Umbilical cord (tissue), 2 donors: ENCODE results near the gene TMEM41A. TPM values are rescaled to one million over a fixed set of nuclear protein-coding genes. Genes with fewer than 3 reads are reported as not detected.

ENCODE experiments used
- DNase-seq: peaks from one replicate; pipeline ENCODE4 v3.0.0-alpha.2; 2015; ENCODE audit warnings: low spot score
- total RNA-seq: library from RNA; depleted of rRNA; stranded (reverse); fragments of >200 nt; gene quantifications from one replicate; pipeline ENCODE4 v1.2.3, GENCODE V29; 2014; ENCODE audit warnings: low replicate concordance; ENCODE audit not compliant: insufficient read depth

Gene TMEM41A
- total RNA-seq = 14.2 TPM

- DNase-seq = peak; percentile 92
Measured at GRCh38 chr3:185498503-185499396, at the start of gene TMEM41A. TSS of gene TMEM41A (minus strand) at chr3:185499035. CDS start at chr3:185498961, 74 bp downstream.

GRCh38 chr3:185540695-185541094 lies 41.9 kb upstream of the TMEM41A start:
- no peak for DNase-seq

GRCh38 chr3:185539934-185540333 lies 41.1 kb upstream of the TMEM41A start:
- no peak for DNase-seq

GRCh38 chr3:185537369-185537970 lies 38.6 kb upstream of the TMEM41A start:
- peak; percentile 18 for DNase-seq

- DNase-seq = peak; percentile 52
Measured at GRCh38 chr3:185534511-185534910, 35.7 kb upstream of the TMEM41A start.

- DNase-seq = no peak
Measured at GRCh38 chr3:185532901-185533300, 34.1 kb upstream of the TMEM41A start.

GRCh38 chr3:185530856-185531255 lies 32.0 kb upstream of the TMEM41A start:
- no peak for DNase-seq

GRCh38 chr3:185528532-185528931 lies 29.7 kb upstream of the TMEM41A start:
- DNase-seq = no peak

GRCh38 chr3:185527364-185527763 lies 28.5 kb upstream of the TMEM41A start:
- no peak for DNase-seq

- DNase-seq = no peak
Measured at GRCh38 chr3:185526349-185526951, 27.6 kb upstream of the TMEM41A start.

GRCh38 chr3:185521349-185522138 lies 22.7 kb upstream of the TMEM41A start:
- DNase-seq = no peak

GRCh38 chr3:185519021-185519420 lies 20.2 kb upstream of the TMEM41A start:
- DNase-seq = no peak

GRCh38 chr3:185517387-185518130 lies 18.7 kb upstream of the TMEM41A start:
- DNase-seq = no peak

- DNase-seq = no peak
Measured at GRCh38 chr3:185511711-185512110, 12.9 kb upstream of the TMEM41A start.

GRCh38 chr3:185508335-185508991 lies 9.6 kb upstream of the TMEM41A start:
- no peak for DNase-seq

- no peak for DNase-seq
Measured at GRCh38 chr3:185507883-185508282, 9.0 kb upstream of the TMEM41A start.

- no peak for DNase-seq
Measured at GRCh38 chr3:185504636-185505035, 5.8 kb upstream of the TMEM41A start.

GRCh38 chr3:185503521-185503920 lies 4.7 kb upstream of the TMEM41A start:
- no peak for DNase-seq

GRCh38 chr3:185502987-185503386 lies 4.2 kb upstream of the TMEM41A start:
- DNase-seq = no peak

- DNase-seq = no peak
Measured at GRCh38 chr3:185490241-185490640, 8.6 kb downstream of the TMEM41A start.
